ENCODE results near the gene GPSM1. TPM values are rescaled to one million over a fixed set of nuclear protein-coding genes. Genes with fewer than 3 reads are reported as not detected.

GPSM1 gene
- total and polyA plus RNA-seq, 7 donors: 2.3 to 16.1 (median 5.0) TPM

- intact Hi-C loops (cut with DNase I): loop anchor here (1.0 kb wide), 2 partner anchors 23 to 60 kb away; partner anchors contain the start of genes DNLZ and SNAPC4
- Histone ChIP-seq H3K4me3 (no peak overlapping the region), H3K27ac (no peak overlapping the region), H3K27me3 (no peaks in the 10 kb centered on the region), H3K9me3 (no peaks in the 10 kb centered on the region), H3K36me3 (peaks cover 0 to 35% (median 3%) of the 10 kb centered on the region in 4 donors), H3K4me1 (peaks cover 0 to 23% (median 21%) of the 10 kb centered on the region in 4 donors)
- no peak for DNase-seq
- TF ChIP-seq POLR2A (IDR thresholded peaks at IDR 0.05) (no peak), CTCF (IDR thresholded peaks at IDR 0.05) (no peak), EP300 (IDR thresholded peaks at IDR 0.05) (no peak), POLR2AphosphoS5 (IDR thresholded peaks at IDR 0.05) (no peak)
- 85 to 87% methylated on average over 12 of the region's 12 CpGs for WGBS, 2 donors
Observed at GRCh38 chr9:136339958-136340310, 12.6 kb downstream of the GPSM1 start.

GRCh38 chr9:136340356-136341041, 13.2 kb downstream of the GPSM1 start:
- 91 to 92% methylated on average over 28 of the region's 28 CpGs for WGBS, 2 donors
- H3K4me3 ChIP-seq: no peak overlapping the region
- no peaks in the 10 kb centered on the region for H3K9me3 ChIP-seq
- no peaks in the 10 kb centered on the region for H3K27me3 ChIP-seq
- peaks cover 0 to 27% (median 21%) of the 10 kb centered on the region in 4 donors for H3K4me1 ChIP-seq
- H3K36me3 ChIP-seq: peaks cover 0 to 35% (median 3%) of the 10 kb centered on the region in 4 donors
- TF ChIP-seq EP300 (IDR thresholded peaks at IDR 0.05) (no peak), POLR2A (IDR thresholded peaks at IDR 0.05) (no peak), POLR2AphosphoS5 (IDR thresholded peaks at IDR 0.05) (no peak), CTCF (IDR thresholded peaks at IDR 0.05) (no peak)
- intact Hi-C loops (cut with DNase I): no loop called here
- no peak for DNase-seq
- no peak overlapping the region for H3K27ac ChIP-seq

GRCh38 chr9:136341042-136341655, 13.8 kb downstream of the GPSM1 start:
- Histone ChIP-seq H3K4me3 (no peak overlapping the region), H3K9me3 (no peaks in the 10 kb centered on the region), H3K27ac (no peak overlapping the region), H3K27me3 (no peaks in the 10 kb centered on the region), H3K4me1 (peaks cover 0 to 33% (median 23%) of the 10 kb centered on the region in 4 donors), H3K36me3 (peaks cover 0 to 32% (median 3%) of the 10 kb centered on the region in 4 donors)
- TF ChIP-seq CTCF (IDR thresholded peaks at IDR 0.05): no peak
- no peak for TF ChIP-seq POLR2AphosphoS5 (IDR thresholded peaks at IDR 0.05)
- TF ChIP-seq POLR2A (IDR thresholded peaks at IDR 0.05): no peak
- TF ChIP-seq EP300 (IDR thresholded peaks at IDR 0.05): no peak
- no peak for DNase-seq
- WGBS, 2 donors: 82 to 91% methylated on average over 18 of the region's 18 CpGs
- intact Hi-C loops (cut with DNase I): no loop called here

- 51 to 86% methylated on average over 10 of the region's 10 CpGs for WGBS, 2 donors
- peak overlapping the region in 2 of 4 donors; percentile 67 to 74 for H3K27ac ChIP-seq
- H3K27me3 ChIP-seq: no peaks in the 10 kb centered on the region
- intact Hi-C loops (cut with DNase I): no loop called here
- H3K4me3 ChIP-seq: peak overlapping the region in 2 of 4 donors; percentile 57 to 59
- H3K4me1 ChIP-seq: peaks cover 0 to 37% (median 24%) of the 10 kb centered on the region in 4 donors
- H3K36me3 ChIP-seq: peaks cover 0 to 26% (median 3%) of the 10 kb centered on the region in 4 donors
- no peak for TF ChIP-seq POLR2AphosphoS5 (IDR thresholded peaks at IDR 0.05)
- no peak for TF ChIP-seq CTCF (IDR thresholded peaks at IDR 0.05)
- TF ChIP-seq POLR2A (IDR thresholded peaks at IDR 0.05): no peak
- no peak for TF ChIP-seq EP300 (IDR thresholded peaks at IDR 0.05)
- H3K9me3 ChIP-seq: no peaks in the 10 kb centered on the region
- DNase-seq: no peak
Observed at GRCh38 chr9:136341769-136342168, 14.4 kb downstream of the GPSM1 start.

Measured in sigmoid colon (tissue), 7 donors.